MG63 (cell line): ENCODE results near the gene PRPF31. TPM values are rescaled to one million over a fixed set of nuclear protein-coding genes. Genes with fewer than 3 reads are reported as not detected.
"Not testable (repeated sequence)": the region's sequence is repeated elsewhere in the genome, so short reads cannot be mapped to it uniquely, and the experiment has no call there.

Source experiments
- DNase-seq: peaks from one replicate; pipeline ENCODE4 v3.0.0-alpha.2; 2020
- H3K27me3 ChIP-seq: fragments of 250-450 bp; sonication (Bioruptor Pico); 2 replicates; pipeline ENCODE4 v1.5.1; 2020; ENCODE audit warnings: mild to moderate bottlenecking, moderate library complexity
- H3K36me3 ChIP-seq: fragments of 250-450 bp; sonication (Bioruptor Pico); 2 replicates; pipeline ENCODE4 v1.5.1; 2020; ENCODE audit warnings: mild to moderate bottlenecking, moderate library complexity
- H3K4me3 ChIP-seq: fragments of 250-450 bp; sonication (Bioruptor Pico); 2 replicates; pipeline ENCODE4 v1.5.1; 2020; ENCODE audit warnings: mild to moderate bottlenecking, moderate library complexity
- H3K9me3 ChIP-seq: fragments of 250-450 bp; sonication (Bioruptor Pico); 2 replicates; pipeline ENCODE4 v1.5.1; 2020; ENCODE audit warnings: mild to moderate bottlenecking, moderate library complexity
- total RNA-seq: library from RNA; depleted of rRNA; stranded (reverse); fragments of >200 nt; shearing (Covaris generic); gene quantifications from 2 replicates; pipeline ENCODE4 v1.2.3, GENCODE V29; 2014; ENCODE audit warnings: low replicate concordance; rRNA removed

PRPF31 gene
- total RNA-seq, 1 experiment from 2014 or later, result 88.3 TPM

- peak; percentile 88 for DNase-seq
- Histone ChIP-seq H3K9me3 (peaks cover 5% of the 10 kb centered on the region; the same call in 1 of the 2 replicates), H3K27me3 (peaks cover 5% of the 10 kb centered on the region), H3K4me3 (no peak overlapping the region), H3K36me3 (no peaks in the 10 kb centered on the region)
Measured at GRCh38 chr19:54168174-54168917, 52.8 kb downstream of the PRPF31 start.

GRCh38 chr19:54169149-54169740, 53.7 kb downstream of the PRPF31 start:
- Histone ChIP-seq H3K36me3 (no peaks in the 10 kb centered on the region), H3K9me3 (peaks cover 5% of the 10 kb centered on the region; the same call in 1 of the 2 replicates), H3K27me3 (peaks cover 5% of the 10 kb centered on the region), H3K4me3 (no peak overlapping the region)
- DNase-seq, result no peak

- not testable (repeated sequence) for H3K9me3 ChIP-seq, H3K36me3 ChIP-seq, DNase-seq, H3K27me3 ChIP-seq, H3K4me3 ChIP-seq
Measured at GRCh38 chr19:54171736-54172431, 56.3 kb downstream of the PRPF31 start.

GRCh38 chr19:54172471-54173358, 57.2 kb downstream of the PRPF31 start, which contains the start of gene TMC4:
TMC4 (minus strand) TSS chr19:54173160; CDS start chr19:54173117, 43 bp downstream.
- no peak for DNase-seq
- Histone ChIP-seq H3K36me3 (peaks cover 6% of the 10 kb centered on the region; the same call in 1 of the 2 replicates), H3K4me3 (no peak within 1 kb of the TSS), H3K9me3 (no peaks in the 10 kb centered on the region), H3K27me3 (no peaks in the 10 kb centered on the region)

DNA sequence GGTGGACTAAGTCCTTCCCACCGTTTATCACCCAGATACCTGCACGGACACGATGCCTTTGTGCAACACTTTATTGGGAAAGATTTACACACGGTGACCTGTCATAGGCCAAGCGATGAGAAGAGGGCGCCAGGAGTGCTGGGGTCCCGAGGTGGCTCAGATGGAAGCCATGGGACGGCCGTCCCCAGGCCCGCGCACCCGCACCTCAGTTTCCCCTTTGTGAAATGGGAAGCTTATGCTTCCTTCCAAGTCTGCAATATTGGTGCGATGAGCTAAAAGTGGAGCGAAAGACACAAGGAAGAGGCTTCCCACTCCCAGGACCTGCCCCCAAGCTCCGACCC, 57.8 kb downstream of the PRPF31 start:
- Histone ChIP-seq H3K36me3 (peaks cover 11% of the 10 kb centered on the region), H3K4me3 (no peak overlapping the region), H3K27me3 (no peaks in the 10 kb centered on the region), H3K9me3 (no peaks in the 10 kb centered on the region)
- no peak for DNase-seq

DNA sequence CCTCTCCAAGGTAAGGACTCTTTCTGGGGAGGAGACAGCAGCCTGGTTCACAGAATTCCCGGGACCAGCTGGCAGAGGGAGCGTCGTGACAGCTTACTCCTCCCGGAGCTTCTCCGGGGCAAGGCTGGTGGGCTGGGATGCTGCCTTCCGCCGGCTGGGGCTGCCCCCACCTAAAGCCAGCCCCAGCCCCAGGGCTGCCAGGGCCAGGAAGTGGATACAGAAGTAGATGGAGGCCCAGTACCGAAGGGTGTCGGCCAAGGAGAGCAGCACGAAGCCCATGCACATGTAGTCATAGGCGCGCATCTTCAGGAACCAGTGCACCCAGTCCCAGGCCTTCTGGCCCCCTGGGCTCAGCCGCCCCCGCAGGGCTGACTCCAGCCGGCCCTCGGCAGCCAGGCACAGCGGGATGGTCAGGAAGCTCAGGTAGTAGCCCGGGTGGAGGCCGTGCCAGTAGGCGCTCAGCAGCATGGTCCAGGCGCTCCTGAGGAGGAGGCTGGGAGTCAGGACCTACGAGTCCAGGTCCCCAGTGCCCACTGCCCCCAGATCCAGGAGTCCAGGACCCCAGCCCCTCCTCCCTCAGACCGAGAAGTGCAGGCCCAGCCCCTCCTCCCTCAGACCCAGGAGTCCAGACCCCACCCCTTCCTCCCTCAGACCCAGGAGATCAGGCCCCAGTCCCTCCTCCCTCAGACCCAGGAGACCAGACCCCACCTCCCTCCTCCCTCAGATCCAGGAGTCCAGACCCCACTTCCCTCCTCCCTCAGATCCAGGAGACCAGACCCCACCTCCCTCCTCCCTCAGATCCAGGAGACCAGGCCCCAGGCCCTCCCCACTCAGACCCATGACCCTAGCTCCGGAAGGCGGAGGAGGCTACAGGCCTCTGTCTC, 58.6 kb downstream of the PRPF31 start:
- Histone ChIP-seq H3K27me3 (no peaks in the 10 kb centered on the region), H3K36me3 (peaks cover 18% of the 10 kb centered on the region), H3K4me3 (no peak overlapping the region), H3K9me3 (no peaks in the 10 kb centered on the region)
- DNase-seq, result no peak

DNA sequence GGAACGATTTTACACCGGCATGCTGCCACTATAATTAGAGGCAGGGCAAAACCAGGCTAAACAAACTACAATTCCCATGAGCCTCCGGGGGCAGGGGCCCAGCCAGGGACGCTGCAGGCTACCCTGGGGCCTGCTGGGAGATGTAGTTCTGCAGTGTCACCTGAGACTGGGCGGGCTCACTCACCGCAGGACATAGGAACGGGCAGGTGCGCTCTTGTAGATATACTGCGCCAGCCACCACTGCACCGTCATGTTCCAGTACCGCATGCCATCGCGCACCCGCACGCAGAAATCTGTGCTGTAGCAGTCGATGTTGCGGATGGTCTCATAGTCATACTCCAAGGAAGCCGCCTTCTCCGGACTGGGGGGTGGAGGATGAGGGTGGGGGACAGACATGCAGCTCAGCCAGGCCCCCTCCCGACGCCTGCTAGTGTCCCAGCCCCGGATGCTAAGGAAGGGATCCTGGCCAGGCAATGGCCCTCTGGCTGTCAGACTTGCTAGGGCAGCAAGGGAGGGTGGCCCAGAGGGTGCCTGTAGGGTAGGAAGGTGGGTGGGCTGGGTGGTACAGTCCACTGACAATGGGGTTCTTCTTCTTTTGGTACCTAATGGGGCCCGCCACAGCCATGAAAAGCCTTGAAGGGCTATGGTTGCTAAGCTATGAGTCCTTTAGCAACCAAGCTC, 63.2 kb downstream of the PRPF31 start:
- peaks cover 18% of the 10 kb centered on the region for H3K36me3 ChIP-seq
- no peaks in the 10 kb centered on the region for H3K27me3 ChIP-seq
- no peak overlapping the region for H3K4me3 ChIP-seq
- H3K9me3 ChIP-seq, result no peaks in the 10 kb centered on the region
- no peak for DNase-seq

GRCh38 chr19:54179262-54179852, 63.8 kb downstream of the PRPF31 start:
- DNase-seq, result no peak
- Histone ChIP-seq H3K4me3 (no peak overlapping the region), H3K27me3 (no peaks in the 10 kb centered on the region), H3K36me3 (peaks cover 18% of the 10 kb centered on the region), H3K9me3 (no peaks in the 10 kb centered on the region)

DNA sequence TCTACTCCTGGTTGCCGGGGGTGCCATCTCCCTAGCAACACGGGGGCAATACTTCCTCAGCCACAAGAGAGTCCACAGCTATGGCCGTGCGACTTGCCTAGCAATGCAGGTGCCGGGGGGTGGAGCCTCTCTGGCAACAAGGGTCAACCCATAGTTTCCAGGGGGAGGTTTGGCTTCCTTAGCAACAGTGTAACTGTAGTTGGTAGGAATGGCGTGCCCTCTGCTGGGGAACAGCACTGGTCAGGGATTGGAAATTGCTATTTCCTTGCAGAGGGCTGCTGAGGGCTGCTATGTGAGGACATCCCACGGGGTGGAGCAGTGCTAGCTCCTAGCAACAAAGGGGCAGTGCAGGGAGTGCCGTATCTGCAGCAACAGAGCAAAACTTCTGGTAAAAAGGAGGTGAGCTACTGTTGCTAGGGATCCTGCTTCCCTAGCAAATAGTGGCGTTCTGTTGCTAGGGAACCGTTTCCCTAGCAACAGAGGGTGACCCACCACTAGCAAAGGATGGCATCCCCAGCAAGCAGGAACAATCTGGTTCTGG, 64.4 kb downstream of the PRPF31 start:
- Histone ChIP-seq H3K4me3 (no peak overlapping the region), H3K36me3 (peaks cover 18% of the 10 kb centered on the region), H3K27me3 (no peaks in the 10 kb centered on the region), H3K9me3 (no peaks in the 10 kb centered on the region)
- DNase-seq, result no peak

DNA sequence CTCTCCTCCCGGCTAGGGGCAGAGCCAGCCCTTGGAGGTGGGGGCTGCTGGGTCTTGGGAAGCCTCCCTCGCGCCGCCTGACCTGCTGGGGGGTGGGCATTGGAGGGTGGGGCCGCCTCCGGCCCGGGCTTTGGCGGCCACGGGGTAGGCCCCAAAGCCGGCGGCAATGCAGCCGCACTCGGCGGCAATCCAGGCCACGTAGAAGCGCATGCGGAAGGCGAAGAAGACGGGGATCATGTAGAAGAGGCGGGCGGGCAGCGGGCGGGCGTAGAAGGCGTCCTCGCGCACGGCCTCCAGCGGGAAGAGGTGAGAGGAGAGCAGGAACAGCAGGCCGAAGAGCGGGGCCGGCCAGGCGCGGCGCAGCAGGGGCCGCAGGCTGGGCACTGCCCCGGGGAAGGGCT, 65.1 kb downstream of the PRPF31 start:
- no peak overlapping the region for H3K4me3 ChIP-seq
- H3K36me3 ChIP-seq, result peaks cover 18% of the 10 kb centered on the region
- no peaks in the 10 kb centered on the region for H3K27me3 ChIP-seq
- H3K9me3 ChIP-seq, result no peaks in the 10 kb centered on the region
- DNase-seq, result no peak

Other genes with a start within 250 kb of the PRPF31 start
- 8.3 and 18.7 TPM in 2 replicates for gene MYADM, start 247.9 kb upstream of the PRPF31 start, total RNA-seq
- not detected in 2 replicates for gene PRKCG, start 233.6 kb upstream of the PRPF31 start, total RNA-seq
- gene CACNG7, start 206.5 kb upstream of the PRPF31 start, total RNA-seq, result not detected in 2 replicates
- gene CACNG8, start 152.8 kb upstream of the PRPF31 start, total RNA-seq, result 0.05 TPM in 1 of 2 replicates, not detected in the other
- 0.43 TPM in 1 of 2 replicates, not detected in the other for gene CACNG6, start 124.1 kb upstream of the PRPF31 start, total RNA-seq
- not detected in 2 replicates for gene VSTM1, start 51.9 kb upstream of the PRPF31 start, total RNA-seq
- gene TARM1, start 34.4 kb upstream of the PRPF31 start, total RNA-seq, result not detected in 2 replicates
- gene OSCAR, start 15.0 kb upstream of the PRPF31 start, total RNA-seq, result not detected in 2 replicates
- 4.8 and 23.1 TPM in 2 replicates for gene NDUFA3, start 12.9 kb upstream of the PRPF31 start, total RNA-seq
- 23.9 and 36.5 TPM in 2 replicates for gene TFPT, start 97 bp upstream of the PRPF31 start, total RNA-seq
- 9.0 and 38.0 TPM in 2 replicates for gene CNOT3, start 22.0 kb downstream of the PRPF31 start, total RNA-seq
- 11.1 and 18.2 TPM in 2 replicates for gene LENG1, start 44.0 kb downstream of the PRPF31 start, total RNA-seq
- not detected in 2 replicates for gene TMC4, start 57.4 kb downstream of the PRPF31 start, total RNA-seq
- 15.7 and 43.2 TPM in 2 replicates for gene MBOAT7, start 73.8 kb downstream of the PRPF31 start, total RNA-seq
- 68.7 and 103 TPM in 2 replicates for gene TSEN34, start 75.6 kb downstream of the PRPF31 start, total RNA-seq
- 3,013 and 3,637 TPM in 2 replicates for gene RPS9, start 85.1 kb downstream of the PRPF31 start, total RNA-seq
- not detected in 2 replicates for gene LILRB3, start 107.3 kb downstream of the PRPF31 start, total RNA-seq
- not detected in 2 replicates for gene LILRA6, start 127.0 kb downstream of the PRPF31 start, total RNA-seq
- gene LILRB5, start 141.5 kb downstream of the PRPF31 start, total RNA-seq, result not detected in 2 replicates
- not detected in 2 replicates for gene LILRB2, start 165.4 kb downstream of the PRPF31 start, total RNA-seq
- not detected in 2 replicates for gene LILRA5, start 197.4 kb downstream of the PRPF31 start, total RNA-seq
- gene LILRA4, start 223.4 kb downstream of the PRPF31 start, total RNA-seq, result not detected in 2 replicates
- not detected in 2 replicates for gene LAIR1, start 249.2 kb downstream of the PRPF31 start, total RNA-seq